ENCODE results near the gene PTPN18.

PTPN18 gene

GRCh38 chr2:130341562-130342019 is 14.3 kb upstream of the PTPN18 start:
- DNase-seq, result no peak

DNA sequence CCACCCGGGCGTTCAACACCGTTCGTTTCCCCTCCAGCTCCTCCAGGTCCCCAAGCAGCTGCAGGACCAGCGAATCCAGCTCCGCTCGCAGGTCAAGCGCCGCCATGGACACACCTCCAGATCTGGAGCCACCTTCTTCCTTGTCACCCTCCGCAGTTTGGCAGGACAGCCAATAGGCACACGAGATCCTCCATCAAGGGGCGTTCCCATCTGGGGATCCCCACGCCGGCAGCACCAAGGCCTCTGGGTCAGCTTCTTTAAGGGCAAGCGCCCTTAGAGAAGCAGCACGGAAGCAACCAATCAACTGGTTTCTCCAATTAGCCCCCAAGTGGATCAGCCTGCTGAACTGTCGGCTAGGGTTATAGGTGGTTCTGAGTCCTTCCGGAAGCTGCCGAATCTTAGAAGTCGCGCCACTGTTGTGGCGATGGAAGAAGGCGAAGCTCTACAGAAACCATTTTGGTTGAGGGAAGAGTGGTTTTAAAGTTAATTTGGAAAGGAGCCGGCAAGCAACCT is 13.8 kb upstream of the PTPN18 start:
- peak; percentile 93 for DNase-seq

DNA sequence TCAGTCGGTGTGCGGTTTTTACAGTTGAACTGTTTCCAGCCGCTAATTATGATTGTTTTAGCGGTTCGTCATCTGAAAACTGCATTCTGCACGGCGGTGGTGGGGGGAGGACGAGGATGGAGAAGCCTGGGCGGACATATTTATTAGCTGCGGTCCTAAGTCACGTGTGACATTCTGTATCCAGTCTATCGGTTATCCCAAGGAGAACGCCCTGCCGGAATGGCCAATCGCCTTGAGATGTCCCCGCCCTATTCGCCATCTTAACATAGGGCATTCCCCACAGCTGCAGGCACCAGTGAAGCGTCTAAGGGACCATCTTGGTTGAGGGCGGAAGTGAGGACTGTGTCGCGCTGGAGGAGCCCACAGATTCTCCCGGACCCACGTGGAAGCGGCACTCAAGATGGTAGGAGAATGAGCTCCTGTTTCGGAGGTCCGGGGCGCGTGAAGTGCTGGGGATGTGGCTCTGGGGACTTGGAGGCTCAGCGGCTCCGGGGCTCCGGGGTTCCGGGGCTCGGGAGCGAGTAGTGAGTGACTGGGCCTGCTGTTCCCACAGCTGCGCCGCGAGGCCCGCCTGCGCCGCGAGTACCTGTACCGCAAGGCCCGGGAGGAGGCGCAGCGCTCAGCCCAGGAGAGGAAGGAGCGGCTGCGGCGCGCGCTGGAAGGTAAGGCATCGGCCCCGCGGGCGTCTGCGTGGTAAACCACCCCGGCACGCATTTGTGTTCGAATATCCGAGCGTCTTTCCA is 13.2 kb upstream of the PTPN18 start, which contains the start of gene IMP4:
Gene IMP4 (plus strand): TSS at position 365 of the 743 bp plus-strand sequence. CDS start 36 bp downstream, at position 401.
- DNase-seq, result peak; percentile 98

GRCh38 chr2:130344578-130344977 is 11.3 kb upstream of the PTPN18 start:
- DNase-seq, result no peak

DNA sequence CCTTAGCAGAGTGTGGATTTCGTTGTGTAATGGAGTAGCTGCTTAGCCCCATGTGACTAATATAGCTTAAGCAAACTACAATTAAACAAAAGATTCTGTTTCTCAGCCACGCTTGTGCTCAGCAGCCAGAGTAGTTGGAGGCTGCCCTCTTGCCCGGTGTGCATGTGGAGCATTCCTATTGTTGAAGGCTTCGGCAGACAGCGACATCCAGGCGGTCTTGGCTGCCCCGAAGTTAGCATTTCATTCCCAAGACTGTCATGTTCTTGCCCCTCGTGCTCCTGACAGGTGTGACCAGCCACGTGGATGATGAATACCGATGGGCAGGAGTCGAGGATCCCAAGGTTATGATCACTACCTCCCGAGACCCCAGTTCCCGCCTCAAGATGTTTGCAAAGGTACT is 10.8 kb upstream of the PTPN18 start:
- no peak for DNase-seq

GRCh38 chr2:130345611-130346010 is 10.2 kb upstream of the PTPN18 start:
- DNase-seq, result no peak

DNA sequence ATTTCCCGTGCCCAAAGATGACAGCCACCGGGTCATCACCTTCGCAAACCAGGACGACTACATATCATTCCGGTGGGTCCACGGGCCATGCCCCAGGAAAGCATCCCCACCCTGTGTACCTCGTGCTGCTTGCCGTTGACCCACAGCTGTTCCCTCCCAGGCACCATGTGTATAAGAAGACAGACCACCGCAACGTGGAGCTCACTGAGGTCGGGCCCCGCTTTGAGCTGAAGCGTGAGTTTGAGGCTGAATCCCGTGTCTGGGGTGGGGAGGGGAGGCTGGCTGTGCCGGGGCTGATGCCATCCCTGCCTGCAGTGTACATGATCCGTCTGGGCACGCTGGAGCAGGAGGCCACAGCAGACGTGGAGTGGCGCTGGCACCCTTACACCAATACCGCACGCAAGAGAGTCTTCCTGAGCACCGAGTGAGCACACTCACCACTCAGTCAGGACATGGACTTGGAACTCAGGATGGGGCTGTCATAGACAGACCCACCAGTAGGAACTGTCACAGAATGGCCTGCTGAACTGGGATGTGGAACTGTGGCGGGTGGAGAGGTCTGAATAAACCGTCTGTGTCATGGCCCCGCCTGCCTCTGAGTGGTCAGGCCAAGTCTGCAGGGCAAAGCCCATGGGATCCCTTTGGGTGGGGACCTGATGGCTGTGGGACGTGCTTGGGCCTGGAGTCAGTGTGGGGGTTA is 9.7 kb upstream of the PTPN18 start:
- no peak for DNase-seq

- DNase-seq, result no peak
Measured at GRCh38 chr2:130346741-130347066, 9.2 kb upstream of the PTPN18 start.

DNA sequence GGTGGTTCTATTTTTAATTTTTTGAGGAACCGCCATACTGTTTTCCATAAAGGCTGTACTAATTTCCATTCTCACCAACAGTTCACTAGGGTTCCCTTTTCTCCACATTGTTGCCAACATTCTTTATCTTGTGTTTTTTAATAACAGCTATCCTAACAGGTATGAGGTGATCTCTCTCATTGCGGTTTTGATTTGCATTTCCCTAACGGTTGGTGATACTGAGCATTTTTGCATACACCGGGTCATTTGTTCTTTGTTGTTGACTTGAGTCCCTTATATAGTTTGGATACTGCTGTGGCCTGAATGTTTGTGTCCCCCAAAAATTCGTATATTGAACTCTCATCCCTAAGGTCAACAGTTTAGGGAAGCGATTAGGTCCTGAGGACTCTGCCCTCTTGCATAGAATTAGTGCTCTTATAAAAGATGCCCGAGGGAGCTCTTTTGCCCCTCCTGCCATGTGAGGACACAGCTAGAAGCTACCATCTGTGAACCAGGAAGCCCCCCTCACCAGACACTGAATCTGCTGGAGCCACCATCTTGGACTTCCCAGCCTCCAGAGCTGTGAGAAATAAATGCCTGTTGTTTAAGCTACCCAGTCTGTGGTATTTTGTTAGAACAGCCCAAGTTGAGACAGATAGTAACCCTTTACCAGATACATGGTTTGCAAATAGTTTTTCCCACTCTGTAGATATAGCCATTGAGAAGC is 8.5 kb upstream of the PTPN18 start:
- no peak for DNase-seq

DNA sequence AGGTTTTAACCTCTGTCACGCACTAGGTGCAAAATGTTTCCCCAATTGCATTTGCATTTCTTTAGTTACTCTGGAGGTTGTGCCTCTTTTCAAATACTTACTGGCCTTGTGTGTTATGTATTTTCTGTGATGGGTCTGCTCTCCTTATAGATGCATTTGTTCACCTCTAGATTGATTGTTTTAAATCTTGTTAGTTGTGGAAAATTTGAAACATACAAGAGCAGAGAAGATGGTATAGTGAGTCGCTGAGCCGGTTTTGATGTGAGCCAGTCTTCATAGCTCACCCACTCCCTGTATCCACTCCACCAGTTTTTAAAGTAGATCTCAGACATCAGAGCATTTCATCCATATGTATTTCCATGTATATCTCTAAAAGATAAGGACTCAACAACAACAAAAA is 6.7 kb upstream of the PTPN18 start:
- DNase-seq, result no peak

GRCh38 chr2:130351711-130352110 is 4.1 kb upstream of the PTPN18 start:
- no peak for DNase-seq

GRCh38 chr2:130352237-130352636 is 3.6 kb upstream of the PTPN18 start:
- no peak for DNase-seq

DNA sequence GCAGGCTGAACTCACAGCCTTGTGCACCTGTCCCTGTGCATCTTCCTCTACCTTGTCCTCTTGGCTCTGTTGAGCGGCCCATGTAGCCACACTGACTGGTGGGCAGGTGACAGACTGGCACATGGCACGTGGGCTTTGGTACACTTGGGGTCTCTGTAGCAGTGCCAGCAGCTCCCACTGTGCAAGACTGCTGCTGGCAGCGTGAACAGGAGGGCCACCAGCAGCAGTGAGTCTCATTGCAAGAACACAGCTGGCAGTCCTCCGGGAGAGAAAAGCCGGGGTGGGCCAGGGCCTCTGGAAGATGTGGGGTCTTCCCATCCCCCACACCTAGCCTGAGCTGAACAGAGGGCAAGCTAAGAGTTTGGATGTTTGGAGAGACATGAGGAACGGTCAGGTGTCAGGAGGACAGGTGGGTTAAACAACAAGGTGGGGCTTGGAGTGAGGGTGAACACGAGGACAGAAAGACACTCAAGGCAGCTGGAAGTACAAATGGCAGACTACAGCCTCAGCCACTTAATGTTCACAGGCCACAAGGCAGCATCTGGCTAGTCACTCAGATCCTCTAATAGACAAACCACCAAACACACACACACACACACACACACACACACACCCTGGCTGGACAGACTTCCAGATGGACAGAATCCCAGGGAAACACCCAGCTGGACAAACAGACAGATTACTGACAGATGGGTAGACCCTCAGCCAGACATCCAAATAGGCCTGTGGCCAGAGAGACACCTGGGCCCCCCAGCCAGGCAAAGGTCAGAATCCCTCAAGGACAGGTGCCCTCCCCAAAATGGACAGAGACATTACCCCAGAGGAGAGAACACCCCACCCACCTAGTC is 2.3 kb upstream of the PTPN18 start:
- DNase-seq, result no peak

DNA sequence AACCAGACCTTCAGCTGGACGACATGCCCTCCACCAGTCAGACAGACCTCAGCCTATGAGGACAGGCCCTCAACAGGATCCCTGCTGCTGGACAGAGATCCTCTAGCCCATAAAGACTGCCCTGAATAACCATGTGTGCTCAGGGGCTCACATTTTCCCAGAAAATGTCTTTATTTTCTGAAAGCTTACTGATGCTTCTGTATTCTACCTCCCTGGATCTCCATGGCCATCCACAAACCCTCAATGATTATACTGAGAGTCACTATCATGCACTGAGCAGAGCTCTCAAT is 1.8 kb upstream of the PTPN18 start:
- no peak for DNase-seq

DNA sequence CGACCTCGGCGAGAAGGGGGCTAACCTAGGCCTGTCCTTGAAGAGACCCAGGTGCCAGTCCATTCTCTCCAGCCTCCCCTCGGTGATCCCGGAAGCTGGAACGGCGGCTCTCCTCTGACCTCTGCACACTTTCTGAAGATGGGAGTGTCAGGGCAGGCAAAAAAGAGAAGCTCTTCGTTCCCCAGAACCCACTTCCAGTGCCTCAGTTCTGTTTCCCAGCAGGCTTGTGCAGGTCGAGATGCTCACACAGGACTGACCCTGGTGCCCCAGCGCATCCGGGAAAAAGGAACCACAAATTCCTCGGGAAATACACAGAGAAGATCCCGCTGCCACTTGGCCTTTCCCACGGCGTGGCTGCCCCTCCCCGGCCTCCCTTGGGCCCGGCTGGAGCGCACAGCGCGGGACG is 681 bp upstream of the PTPN18 start:
- no peak for DNase-seq

- no peak for DNase-seq
Measured at GRCh38 chr2:130357864-130358263, 2.0 kb downstream of the PTPN18 start.

- DNase-seq, result no peak
Measured at GRCh38 chr2:130358420-130359350, 2.8 kb downstream of the PTPN18 start.

GRCh38 chr2:130359466-130359865 is 3.6 kb downstream of the PTPN18 start:
- no peak for DNase-seq

DNA sequence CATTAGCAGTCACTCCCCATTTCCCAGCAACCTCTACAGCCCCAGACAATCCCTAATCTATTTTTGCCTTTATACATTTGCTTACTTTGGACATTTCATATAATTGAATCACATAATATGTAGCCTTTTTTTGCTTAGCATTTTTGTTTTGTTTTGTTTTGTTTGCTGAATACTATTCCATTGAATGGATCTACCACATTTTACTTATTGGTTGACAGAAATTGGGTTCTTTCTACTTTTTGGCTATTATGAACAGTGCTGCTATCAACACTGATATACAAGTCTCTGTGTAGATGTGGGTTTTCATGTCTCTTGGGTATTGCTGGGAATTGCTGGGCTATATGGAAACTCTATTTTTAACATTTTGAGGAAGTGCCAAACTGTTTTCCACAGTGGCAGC is 7.6 kb downstream of the PTPN18 start:
- DNase-seq, result no peak

GRCh38 chr2:130365075-130365474 is 9.2 kb downstream of the PTPN18 start:
- no peak for DNase-seq

DNA sequence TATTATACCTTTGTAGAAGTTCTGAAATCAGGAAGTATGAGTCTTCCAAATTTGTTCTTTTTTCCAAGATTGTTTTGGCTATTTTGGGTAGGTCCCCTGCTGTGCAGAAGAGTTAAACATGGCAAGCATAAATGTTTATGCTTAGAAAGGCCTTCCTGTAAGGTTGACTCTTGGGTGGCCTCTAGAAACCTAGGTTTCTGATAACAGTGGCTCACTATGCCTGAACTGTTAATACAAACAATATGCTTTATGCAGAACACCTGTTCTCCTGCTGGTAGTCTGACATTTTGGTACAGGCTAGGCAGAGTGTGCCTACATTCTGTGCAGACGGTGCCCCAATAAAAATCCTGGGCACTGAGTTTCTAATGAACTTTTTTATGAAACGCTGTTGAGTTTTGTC is 10.1 kb downstream of the PTPN18 start:
- no peak for DNase-seq

DNA sequence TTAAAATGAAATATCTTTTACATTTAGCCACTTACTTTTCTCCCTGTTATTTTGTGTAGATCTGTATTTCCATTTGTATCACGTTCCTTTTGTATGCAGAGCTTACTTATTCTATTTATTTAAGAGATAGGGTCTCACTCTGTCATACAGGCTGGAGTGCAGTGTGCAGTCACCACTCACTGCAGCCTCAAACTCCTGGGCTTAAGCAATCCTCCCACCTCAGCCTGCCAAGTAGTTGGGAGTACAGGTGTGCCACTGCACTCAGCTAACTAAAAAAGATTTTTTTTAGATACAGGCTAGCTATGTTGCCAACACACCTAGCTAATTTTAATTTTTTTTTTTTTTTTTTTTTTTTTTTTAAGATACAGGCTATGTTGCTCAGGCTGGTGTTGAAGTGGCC is 10.9 kb downstream of the PTPN18 start:
- no peak for DNase-seq
